ENCODE measurements around the gene METTL26. TPM values are rescaled to one million over a fixed set of nuclear protein-coding genes. Genes with fewer than 3 reads are reported as not detected.

Gene METTL26
- total RNA-seq, 3 donors from 2014 or later: 132 to 174 (median 159) TPM

DNA sequence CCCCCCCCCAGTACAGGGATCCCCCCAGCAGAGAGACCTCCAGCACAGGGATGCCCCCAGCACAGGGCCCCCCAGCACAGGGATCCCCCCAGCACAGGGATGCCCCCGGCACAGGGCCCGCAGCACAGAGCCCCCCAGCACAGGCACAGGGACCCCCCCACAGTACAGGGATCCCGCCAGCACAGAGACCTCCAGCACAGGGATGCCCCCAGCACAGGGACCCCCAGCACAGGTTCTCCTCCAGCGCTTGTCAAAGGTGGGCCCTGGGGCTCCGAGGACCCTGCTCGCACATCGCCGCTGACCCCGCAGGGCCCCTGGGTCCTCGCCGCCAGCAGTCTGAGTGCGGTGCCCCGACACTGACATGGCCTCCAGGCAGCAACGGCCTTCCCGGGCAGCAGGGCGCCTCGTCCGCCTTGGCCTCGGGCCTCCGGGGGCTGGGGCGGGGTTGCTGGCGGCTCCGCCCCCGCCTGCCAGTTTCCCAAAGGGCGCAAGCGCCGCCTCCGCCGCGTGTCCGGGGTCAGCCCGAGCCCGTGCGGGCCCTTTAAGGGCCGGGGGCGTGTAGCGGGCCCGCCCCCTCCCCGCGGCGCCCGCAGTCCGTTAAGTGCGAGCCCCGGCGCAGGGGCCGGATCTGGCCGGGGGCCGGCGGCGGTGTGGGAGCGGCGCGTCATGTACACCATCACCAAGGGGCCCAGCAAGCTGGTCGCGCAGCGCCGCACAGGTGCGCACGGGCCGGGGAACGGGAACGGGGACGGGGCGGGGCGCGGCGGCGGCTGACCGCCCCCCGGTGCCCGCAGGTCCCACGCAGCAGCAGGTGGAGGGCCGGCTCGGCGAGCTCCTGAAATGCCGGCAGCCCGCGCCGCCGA is 5.5 kb upstream of the METTL26 start, which contains the start of gene MCRIP2:
TSS of gene MCRIP2 (plus strand) at position 503 of the 863 bp plus-strand sequence. CDS start at position 667, 164 bp downstream.
- Mint-ChIP-seq H3K4me1 (ENCODE audit: low read depth) (peaks cover 17% of the 10 kb centered on the region), H3K9me3 (no peaks in the 10 kb centered on the region), H3K4me3 (peak within 1 kb of the TSS; percentile 79), H3K27me3 (ENCODE audit: low read depth) (peaks cover 3% of the 10 kb centered on the region), H3K36me3 (ENCODE audit: insufficient read depth) (no peaks in the 10 kb centered on the region)
- ATAC-seq (peak; percentile 53 to 59), DNase-seq (peak; percentile 54)

- Mint-ChIP-seq H3K27me3 (ENCODE audit: low read depth) (peaks cover 3% of the 10 kb centered on the region), H3K36me3 (ENCODE audit: insufficient read depth) (no peaks in the 10 kb centered on the region), H3K4me3 (peak overlapping the region; percentile 4)
Observed at GRCh38 chr16:640614-641013, 4.5 kb upstream of the METTL26 start.

DNA sequence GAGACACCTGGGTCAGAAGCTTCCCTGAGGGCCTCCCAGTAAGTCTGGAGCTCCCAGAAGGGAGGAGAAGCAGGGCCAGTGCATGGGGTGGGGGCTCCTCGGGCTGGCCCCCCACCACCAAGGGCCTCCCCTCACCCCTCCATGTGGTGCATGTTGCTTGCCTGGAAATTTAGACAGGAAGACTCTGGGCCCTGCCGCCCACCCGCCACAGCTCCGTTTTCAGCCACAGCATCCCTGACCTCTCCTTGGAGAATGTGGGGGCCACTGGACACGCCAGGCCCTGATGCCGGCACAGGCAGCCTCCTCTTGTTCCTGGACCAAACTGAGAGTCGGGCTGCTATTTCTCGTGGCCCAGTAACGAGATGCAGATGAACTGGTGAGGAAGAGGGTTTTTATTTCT is 2.7 kb upstream of the METTL26 start:
- no peaks in the 10 kb centered on the region for H3K36me3 Mint-ChIP-seq (ENCODE audit: insufficient read depth)
- H3K9me3 Mint-ChIP-seq: no peaks in the 10 kb centered on the region
- peaks cover 3% of the 10 kb centered on the region for H3K27me3 Mint-ChIP-seq (ENCODE audit: low read depth)
- H3K4me3 Mint-ChIP-seq: no peak overlapping the region
- DNase-seq (no peak), ATAC-seq (no peak)
- H3K4me1 Mint-ChIP-seq (ENCODE audit: low read depth): peaks cover 11% of the 10 kb centered on the region

More at GRCh38 chr16:640614-641013, 4.5 kb upstream of the METTL26 start:
- ATAC-seq: no peak
- Mint-ChIP-seq H3K4me1 (ENCODE audit: low read depth) (peaks cover 17% of the 10 kb centered on the region), H3K9me3 (no peaks in the 10 kb centered on the region)
- no peak for DNase-seq

GRCh38 chr16:638034-638543 is 2.0 kb upstream of the METTL26 start:
- Mint-ChIP-seq H3K4me1 (ENCODE audit: low read depth) (peaks cover 8% of the 10 kb centered on the region), H3K9me3 (no peaks in the 10 kb centered on the region), H3K36me3 (ENCODE audit: insufficient read depth) (no peaks in the 10 kb centered on the region), H3K27me3 (ENCODE audit: low read depth) (peaks cover 3% of the 10 kb centered on the region), H3K4me3 (no peak overlapping the region)
- DNase-seq (no peak), ATAC-seq (no peak)

DNA sequence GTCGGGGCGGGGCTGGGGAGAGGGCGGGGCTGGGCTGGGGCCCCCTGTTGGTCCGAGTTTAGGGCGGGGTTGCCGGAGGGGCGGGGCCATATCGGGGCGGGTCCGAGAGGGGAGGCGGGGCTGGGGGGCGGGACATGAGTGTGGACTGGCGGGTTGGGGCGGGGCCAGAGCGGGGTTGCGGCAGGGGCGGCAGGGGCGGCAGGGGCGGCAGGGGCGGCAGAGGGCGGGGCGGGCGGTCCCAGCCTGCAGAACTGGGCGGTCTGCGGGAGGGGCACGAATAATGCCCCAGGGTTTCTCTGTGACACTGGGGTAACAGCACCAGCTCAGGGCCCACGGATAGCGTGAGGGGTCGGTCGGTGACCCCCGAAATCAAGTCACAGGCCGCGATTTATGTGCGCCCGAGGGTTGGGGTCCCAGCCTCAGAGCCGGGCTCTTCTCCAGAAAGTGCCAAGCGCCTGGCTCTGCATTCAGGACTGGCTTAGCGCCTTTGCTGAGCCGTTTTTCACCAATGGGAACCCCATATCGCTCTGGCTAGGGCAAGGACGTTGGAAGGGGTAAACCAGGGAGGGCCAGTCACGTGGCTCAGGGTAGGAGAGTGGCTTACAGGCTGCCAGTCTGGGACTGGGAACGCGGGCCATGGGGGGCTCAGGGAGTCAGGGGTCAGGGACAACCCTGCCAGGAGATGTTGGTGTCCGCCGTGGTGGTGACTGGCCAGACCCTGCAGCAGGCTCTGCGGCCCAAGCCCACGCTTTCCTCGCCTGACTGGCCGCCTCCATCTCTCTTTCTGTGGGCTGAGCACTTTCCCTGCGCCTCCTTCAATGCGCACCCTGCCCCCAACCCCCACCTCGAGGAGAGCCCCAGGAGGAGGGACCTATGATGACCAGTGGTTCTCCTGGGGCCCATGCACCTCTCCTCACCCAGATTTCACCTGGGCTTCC is 1.2 kb upstream of the METTL26 start:
- H3K4me3 Mint-ChIP-seq: peak overlapping the region; percentile 88
- ATAC-seq: peak; percentile 56 to 62

DNA sequence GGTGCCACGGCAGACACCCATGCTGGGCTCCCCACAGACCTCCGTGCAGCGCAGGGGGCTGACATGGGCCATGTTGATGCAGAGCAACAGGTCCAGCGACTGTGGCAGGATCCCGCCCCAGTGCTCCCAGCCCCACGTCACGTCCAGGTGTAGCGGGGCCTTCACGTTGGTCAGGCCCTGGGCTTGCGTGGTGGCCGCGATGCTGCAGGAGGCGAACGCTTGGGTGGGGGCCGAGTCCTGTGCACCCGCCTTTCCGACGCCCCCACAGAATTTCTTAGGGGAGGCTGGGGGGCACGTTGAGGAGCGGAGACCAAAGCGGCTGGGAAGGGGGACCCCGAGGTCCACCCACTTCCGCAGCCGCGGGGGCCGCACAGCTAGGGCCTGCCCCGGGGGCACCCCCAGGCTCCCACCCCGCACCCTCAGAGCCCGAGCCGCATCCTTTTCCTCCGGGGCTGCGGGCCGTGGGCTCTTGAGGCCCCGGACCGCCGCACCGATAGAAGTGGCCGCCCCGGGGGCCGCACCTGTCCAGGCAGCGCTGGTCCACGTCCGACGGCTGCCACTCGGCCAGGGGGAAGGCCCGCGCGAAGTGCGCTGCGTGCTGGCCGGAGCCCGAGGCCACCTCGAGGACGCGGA is 416 bp downstream of the METTL26 start:
- Mint-ChIP-seq H3K9me3 (no peaks in the 10 kb centered on the region), H3K4me3 (peak overlapping the region; percentile 88), H3K4me1 (ENCODE audit: low read depth) (peaks cover 4% of the 10 kb centered on the region), H3K27me3 (ENCODE audit: low read depth) (peaks cover 3% of the 10 kb centered on the region), H3K36me3 (ENCODE audit: insufficient read depth) (no peaks in the 10 kb centered on the region)
- DNase-seq (no peak), ATAC-seq (peak; percentile 2 to 3)

More for the DNA sequence above, 1.2 kb upstream of the METTL26 start:
- peak; percentile 84 for DNase-seq
- no peaks in the 10 kb centered on the region for H3K36me3 Mint-ChIP-seq (ENCODE audit: insufficient read depth)
- no peaks in the 10 kb centered on the region for H3K9me3 Mint-ChIP-seq
- peaks cover 3% of the 10 kb centered on the region for H3K27me3 Mint-ChIP-seq (ENCODE audit: low read depth)
- peaks cover 4% of the 10 kb centered on the region for H3K4me1 Mint-ChIP-seq (ENCODE audit: low read depth)

DNA sequence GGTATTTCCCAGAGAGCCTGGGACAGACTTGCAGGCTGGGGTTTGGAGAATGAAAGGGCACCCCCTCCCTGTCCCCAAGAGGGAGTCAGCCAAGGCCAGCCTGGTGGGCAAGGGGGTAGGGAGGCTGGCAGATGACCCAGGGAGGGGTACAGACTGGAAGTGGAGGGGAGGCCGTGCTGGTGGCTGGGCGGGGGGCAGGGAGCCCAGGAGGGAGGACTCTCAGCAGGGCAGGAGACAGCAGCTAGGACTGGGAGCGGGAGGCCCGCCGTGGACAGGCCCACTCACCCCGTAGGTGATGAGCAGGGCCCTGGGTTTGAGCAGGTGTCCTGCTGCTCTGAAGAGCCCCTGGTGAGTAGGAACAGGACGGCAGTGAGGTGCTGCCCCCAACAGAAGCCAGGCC is 1.1 kb downstream of the METTL26 start:
- DNase-seq (no peak), ATAC-seq (no peak)
- no peaks in the 10 kb centered on the region for H3K9me3 Mint-ChIP-seq
- H3K27me3 Mint-ChIP-seq (ENCODE audit: low read depth): peaks cover 3% of the 10 kb centered on the region
- peak overlapping the region; percentile 74 for H3K4me3 Mint-ChIP-seq
- peaks cover 4% of the 10 kb centered on the region for H3K4me1 Mint-ChIP-seq (ENCODE audit: low read depth)
- no peaks in the 10 kb centered on the region for H3K36me3 Mint-ChIP-seq (ENCODE audit: insufficient read depth)

DNA sequence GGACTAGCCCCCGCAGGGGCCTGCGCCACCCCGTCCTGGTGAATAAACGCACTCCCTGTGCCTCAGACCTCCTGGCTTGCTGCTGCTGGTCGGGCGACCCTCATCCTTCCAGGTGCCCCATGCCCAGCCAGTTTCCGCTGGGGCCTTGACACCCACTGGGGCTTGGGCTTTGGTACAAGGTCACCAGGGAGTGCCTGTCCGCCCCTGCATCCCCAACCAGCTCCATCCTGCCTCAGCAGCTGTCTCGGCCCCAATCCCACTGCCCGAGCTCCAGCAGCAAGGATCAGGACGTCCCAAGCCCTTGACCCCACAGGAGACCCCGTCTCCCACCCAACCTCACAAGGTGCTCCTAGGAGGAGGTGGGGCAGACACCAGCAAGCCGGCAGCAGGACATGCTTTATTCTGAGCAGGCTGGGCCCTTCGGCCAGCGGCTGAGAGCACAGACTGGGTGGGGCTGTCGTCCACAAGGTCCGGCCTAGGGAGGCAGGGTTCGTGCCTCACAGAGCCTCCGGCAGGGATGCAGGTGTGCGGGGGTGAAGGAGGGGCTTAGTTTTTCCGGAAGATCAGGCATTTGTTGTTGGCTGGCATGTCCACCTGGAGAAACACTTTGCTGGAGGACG is 1.9 kb downstream of the METTL26 start:
- Mint-ChIP-seq H3K27me3 (ENCODE audit: low read depth) (peaks cover 3% of the 10 kb centered on the region), H3K9me3 (no peaks in the 10 kb centered on the region), H3K4me1 (ENCODE audit: low read depth) (peaks cover 4% of the 10 kb centered on the region), H3K36me3 (ENCODE audit: insufficient read depth) (no peaks in the 10 kb centered on the region), H3K4me3 (peak overlapping the region; percentile 74)
- ATAC-seq (no peak), DNase-seq (no peak)

DNA sequence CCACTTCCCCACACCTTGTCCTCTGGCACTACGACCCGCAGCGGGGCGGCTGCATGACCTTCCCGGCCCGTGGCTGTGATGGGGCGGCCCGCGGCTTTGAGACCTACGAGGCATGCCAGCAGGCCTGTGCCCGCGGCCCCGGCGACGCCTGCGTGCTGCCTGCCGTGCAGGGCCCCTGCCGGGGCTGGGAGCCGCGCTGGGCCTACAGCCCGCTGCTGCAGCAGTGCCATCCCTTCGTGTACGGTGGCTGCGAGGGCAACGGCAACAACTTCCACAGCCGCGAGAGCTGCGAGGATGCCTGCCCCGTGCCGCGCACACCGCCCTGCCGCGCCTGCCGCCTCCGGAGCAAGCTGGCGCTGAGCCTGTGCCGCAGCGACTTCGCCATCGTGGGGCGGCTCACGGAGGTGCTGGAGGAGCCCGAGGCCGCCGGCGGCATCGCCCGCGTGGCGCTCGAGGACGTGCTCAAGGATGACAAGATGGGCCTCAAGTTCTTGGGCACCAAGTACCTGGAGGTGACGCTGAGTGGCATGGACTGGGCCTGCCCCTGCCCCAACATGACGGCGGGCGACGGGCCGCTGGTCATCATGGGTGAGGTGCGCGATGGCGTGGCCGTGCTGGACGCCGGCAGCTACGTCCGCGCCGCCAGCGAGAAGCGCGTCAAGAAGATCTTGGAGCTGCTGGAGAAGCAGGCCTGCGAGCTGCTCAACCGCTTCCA is 2.6 kb downstream of the METTL26 start:
- Mint-ChIP-seq H3K9me3 (no peaks in the 10 kb centered on the region), H3K27me3 (ENCODE audit: low read depth) (peaks cover 3% of the 10 kb centered on the region), H3K4me3 (no peak overlapping the region), H3K4me1 (ENCODE audit: low read depth) (peaks cover 4% of the 10 kb centered on the region), H3K36me3 (ENCODE audit: insufficient read depth) (no peaks in the 10 kb centered on the region)
- no peak for ATAC-seq
- no peak for DNase-seq

DNA sequence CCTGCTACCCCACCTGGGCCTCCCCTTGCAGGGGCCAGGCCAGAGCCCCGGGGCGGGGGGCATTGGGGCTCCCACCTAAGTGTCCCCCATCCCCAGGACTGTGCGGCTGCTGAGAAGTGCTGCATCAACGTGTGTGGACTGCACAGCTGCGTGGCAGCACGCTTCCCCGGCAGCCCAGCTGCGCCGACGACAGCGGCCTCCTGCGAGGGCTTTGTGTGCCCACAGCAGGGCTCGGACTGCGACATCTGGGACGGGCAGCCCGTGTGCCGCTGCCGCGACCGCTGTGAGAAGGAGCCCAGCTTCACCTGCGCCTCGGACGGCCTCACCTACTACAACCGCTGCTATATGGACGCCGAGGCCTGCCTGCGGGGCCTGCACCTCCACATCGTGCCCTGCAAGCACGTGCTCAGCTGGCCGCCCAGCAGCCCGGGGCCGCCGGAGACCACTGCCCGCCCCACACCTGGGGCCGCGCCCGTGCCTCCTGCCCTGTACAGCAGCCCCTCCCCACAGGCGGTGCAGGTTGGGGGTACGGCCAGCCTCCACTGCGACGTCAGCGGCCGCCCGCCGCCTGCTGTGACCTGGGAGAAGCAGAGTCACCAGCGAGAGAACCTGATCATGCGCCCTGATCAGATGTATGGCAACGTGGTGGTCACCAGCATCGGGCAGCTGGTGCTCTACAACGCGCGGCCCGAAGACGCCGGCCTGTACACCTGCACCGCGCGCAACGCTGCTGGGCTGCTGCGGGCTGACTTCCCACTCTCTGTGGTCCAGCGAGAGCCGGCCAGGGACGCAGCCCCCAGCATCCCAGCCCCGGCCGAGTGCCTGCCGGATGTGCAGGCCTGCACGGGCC is 3.4 kb downstream of the METTL26 start:
- Mint-ChIP-seq H3K4me3 (no peak overlapping the region), H3K36me3 (ENCODE audit: insufficient read depth) (no peaks in the 10 kb centered on the region), H3K4me1 (ENCODE audit: low read depth) (peaks cover 2% of the 10 kb centered on the region), H3K9me3 (no peaks in the 10 kb centered on the region), H3K27me3 (ENCODE audit: low read depth) (peaks cover 3% of the 10 kb centered on the region)
- ATAC-seq (no peak), DNase-seq (no peak)

GRCh38 chr16:631808-632358 is 4.2 kb downstream of the METTL26 start:
- H3K36me3 Mint-ChIP-seq (ENCODE audit: insufficient read depth): no peaks in the 10 kb centered on the region
- peaks cover 3% of the 10 kb centered on the region for H3K27me3 Mint-ChIP-seq (ENCODE audit: low read depth)
- ATAC-seq (no peak), DNase-seq (no peak)
- H3K4me3 Mint-ChIP-seq: no peak overlapping the region
- H3K4me1 Mint-ChIP-seq (ENCODE audit: low read depth): peaks cover 2% of the 10 kb centered on the region
- H3K9me3 Mint-ChIP-seq: no peaks in the 10 kb centered on the region

GRCh38 chr16:630815-631405 is 5.2 kb downstream of the METTL26 start, which contains the start of gene WFIKKN1:
Gene WFIKKN1 (plus strand): TSS chr16:630985. CDS start chr16:631254, 269 bp downstream.
- ATAC-seq: no peak
- H3K9me3 Mint-ChIP-seq: no peaks in the 10 kb centered on the region
- H3K4me1 Mint-ChIP-seq (ENCODE audit: low read depth): peaks cover 2% of the 10 kb centered on the region
- H3K27me3 Mint-ChIP-seq (ENCODE audit: low read depth): no peaks in the 10 kb centered on the region
- DNase-seq: no peak
- H3K4me3 Mint-ChIP-seq: no peak within 1 kb of the TSS
- H3K36me3 Mint-ChIP-seq (ENCODE audit: insufficient read depth): no peaks in the 10 kb centered on the region
